ENCODE results near the gene SFR1. TPM values are rescaled to one million over a fixed set of nuclear protein-coding genes. Genes with fewer than 3 reads are reported as not detected.

The SFR1 gene
- total RNA-seq, 1 donor from 2014 or later = 5.5 TPM

Other genes with a start within 250 kb of the SFR1 start
- 42.3 TPM for gene STN1, start 204.0 kb upstream of the SFR1 start, total RNA-seq
- 46.7 TPM for gene SLK, start 155.0 kb upstream of the SFR1 start, total RNA-seq
- 1.5 TPM for gene COL17A1, start 36.3 kb upstream of the SFR1 start, total RNA-seq
- 0.75 TPM for gene CFAP43, start 110.2 kb downstream of the SFR1 start, total RNA-seq
- gene GSTO1, start 132.7 kb downstream of the SFR1 start, total RNA-seq = 110 TPM
- gene GSTO2, start 147.0 kb downstream of the SFR1 start, total RNA-seq = 9.1 TPM
- 34.4 TPM for gene ITPRIP, start 216.3 kb downstream of the SFR1 start, total RNA-seq
- 0.14 TPM for gene CFAP58, start 231.7 kb downstream of the SFR1 start, total RNA-seq

Data from upper lobe of right lung (tissue), 1 donor.